Left ventricle myocardium inferior (tissue), 1 donor: ENCODE data around the gene GJB6. TPM values are rescaled to one million over a fixed set of nuclear protein-coding genes. Genes with fewer than 3 reads are reported as not detected.
"Not testable (repeated sequence)": the region's sequence is repeated elsewhere in the genome, so short reads cannot be mapped to it uniquely, and the experiment has no call there.

ENCODE experiments used
- DNase-seq: peaks from one replicate; pipeline ENCODE4 v3.0.0-alpha.2; 2020
- H3K27ac ChIP-seq: fragments of 200-600 bp; replicated peaks from 2 replicates; pipeline ENCODE4 v1.8.0; 2021
- H3K27me3 ChIP-seq: fragments of 200-600 bp; 2 replicates; pipeline ENCODE4 v1.8.0; 2021; ENCODE audit warnings: low read depth
- H3K36me3 ChIP-seq: fragments of 200-600 bp; 2 replicates; pipeline ENCODE4 v1.8.0; 2021
- H3K4me1 ChIP-seq: fragments of 200-600 bp; 2 replicates; pipeline ENCODE4 v1.8.0; 2021
- H3K4me3 ChIP-seq: fragments of 200-600 bp; 2 replicates; pipeline ENCODE4 v1.8.0; 2021; ENCODE audit warnings: mild to moderate bottlenecking, moderate library complexity
- H3K9me3 ChIP-seq: fragments of 200-600 bp; replicated peaks from 2 replicates; pipeline ENCODE4 v1.8.0; 2021
- CTCF ChIP-seq: fragments of 200-600 bp; IDR thresholded peaks from 2 replicates; pipeline ENCODE4 v1.8.0; 2021; ENCODE audit warnings: antibody characterized with exemption, mild to moderate bottlenecking, borderline replicate concordance
- intact Hi-C: fragments of 100-400 bp; cut with micrococcal nuclease; formaldehyde crosslinking; loops from one replicate; pipeline ENCODE4 v1.11.0; 2022
- long read RNA-seq: library from polyadenylated mRNA; unstranded; transcript quantifications from one replicate; pipeline ENCODE4 v2.0.0, GENCODE V29; 2021
- total RNA-seq: library from RNA; stranded (reverse); fragmentation: NEBNext Ultra II Directional; extraction: Animal tissue kit (Norgen Biotek cat#: 25700); gene quantifications from one replicate; pipeline ENCODE4 v1.2.1, GENCODE V29; 2021
- donor health status: DM: no; HTN: yes; CAD: no; lungs with severe emphysema.

Gene GJB6
- not detected for total RNA-seq
- long read RNA-seq: 0 reads

- Histone ChIP-seq H3K4me3 (peak within 1 kb of the TSS; percentile 58), H3K36me3 (no peaks in the 10 kb centered on the region), H3K4me1 (peaks cover 15% of the 10 kb centered on the region), H3K27me3 (peaks cover 87% of the 10 kb centered on the region), H3K9me3 (no peaks in the 10 kb centered on the region), H3K27ac (no peak within 1 kb of the TSS)
- no peak for DNase-seq
- peak; percentile 15 for TF ChIP-seq CTCF
- intact Hi-C loops: no loop called here
Observed at GRCh38 chr13:20231839-20232555, at the start of gene GJB6. Gene GJB6 (minus strand): TSS chr13:20232319. CDS start chr13:20223480, 8,839 bp downstream.

- H3K27ac ChIP-seq, H3K36me3 ChIP-seq, intact Hi-C loops, H3K4me3 ChIP-seq, DNase-seq, H3K4me1 ChIP-seq, H3K9me3 ChIP-seq: not testable (repeated sequence)
- peaks cover 21% of the 10 kb centered on the region for H3K27me3 ChIP-seq
Observed at GRCh38 chr13:20276901-20277300, 44.8 kb upstream of the GJB6 start.

- no peak for DNase-seq
Observed at GRCh38 chr13:20274466-20274865, 42.3 kb upstream of the GJB6 start.

GRCh38 chr13:20272588-20273171, 40.6 kb upstream of the GJB6 start:
- no peak for DNase-seq
- no peaks in the 10 kb centered on the region for H3K36me3 ChIP-seq
- intact Hi-C loops: no loop called here
- no peak overlapping the region for H3K4me3 ChIP-seq
- H3K27ac ChIP-seq: no peak overlapping the region
- H3K9me3 ChIP-seq: no peaks in the 10 kb centered on the region
- H3K4me1 ChIP-seq: no peaks in the 10 kb centered on the region
- peaks cover 36% of the 10 kb centered on the region for H3K27me3 ChIP-seq
- no peak for TF ChIP-seq CTCF

More at GRCh38 chr13:20274466-20274865, 42.3 kb upstream of the GJB6 start:
- Histone ChIP-seq H3K27me3 (peaks cover 25% of the 10 kb centered on the region), H3K9me3 (no peaks in the 10 kb centered on the region), H3K36me3 (no peaks in the 10 kb centered on the region), H3K4me3 (no peak overlapping the region), H3K4me1 (no peaks in the 10 kb centered on the region), H3K27ac (no peak overlapping the region)
- no peak for TF ChIP-seq CTCF
- intact Hi-C loops: no loop called here

GRCh38 chr13:20272104-20272503, 40.0 kb upstream of the GJB6 start:
- Histone ChIP-seq H3K4me1 (no peaks in the 10 kb centered on the region), H3K9me3 (no peaks in the 10 kb centered on the region)
- no peak for DNase-seq

More at GRCh38 chr13:20272104-20272503, 40.0 kb upstream of the GJB6 start:
- no peak for TF ChIP-seq CTCF
- Histone ChIP-seq H3K27me3 (peaks cover 36% of the 10 kb centered on the region), H3K4me3 (no peak overlapping the region), H3K36me3 (no peaks in the 10 kb centered on the region), H3K27ac (no peak overlapping the region)
- intact Hi-C loops: no loop called here
